HEK293 (cell line): ENCODE data around the gene CACNA2D3.

Experiments used
- BCL11A ChIP-seq: fragments of 450-650 bp; formaldehyde crosslinking; IDR thresholded peaks from 2 replicates; pipeline ENCODE4 v1.5.1; 2016; ENCODE audit warnings: low read depth, missing biosample characterization, missing genetic modification characterization
- HOXA7 ChIP-seq: sonication (generic); formaldehyde crosslinking; IDR thresholded peaks from 2 replicates; pipeline ENCODE4 v1.8.1; 2022; ENCODE audit warnings: missing genetic modification reagents, borderline replicate concordance
- SCRT1 ChIP-seq: fragments of 450-650 bp; formaldehyde crosslinking; IDR thresholded peaks from 2 replicates; pipeline ENCODE4 v1.5.1; 2016; ENCODE audit warnings: missing biosample characterization, missing genetic modification characterization, borderline replicate concordance
- YY1 ChIP-seq: fragments of 450-650 bp; formaldehyde crosslinking; IDR thresholded peaks from 2 replicates; pipeline ENCODE4 v1.5.1; 2018; ENCODE audit warnings: missing biosample characterization, missing genetic modification characterization
- ZBTB17 ChIP-seq: fragments of 450-650 bp; formaldehyde crosslinking; IDR thresholded peaks from 2 replicates; pipeline ENCODE4 v1.5.1; 2016; ENCODE audit warnings: missing biosample characterization, missing genetic modification characterization
- ZNF558 ChIP-seq: fragments of 450-650 bp; formaldehyde crosslinking; IDR thresholded peaks from 2 replicates; pipeline ENCODE4 v1.5.1; 2016; ENCODE audit warnings: missing biosample characterization, missing genetic modification characterization
- ZNF560 ChIP-seq: fragments of 450-650 bp; formaldehyde crosslinking; IDR thresholded peaks from 2 replicates; pipeline ENCODE4 v1.5.1; 2017; ENCODE audit warnings: missing biosample characterization, missing genetic modification characterization, borderline replicate concordance
- TF ChIP-seq, protein P1 (sequence below): fragments of 450-650 bp; formaldehyde crosslinking; IDR thresholded peaks from 2 replicates; pipeline ENCODE4 v1.5.1; 2016; ENCODE audit warnings: missing biosample characterization, missing genetic modification characterization
- TF ChIP-seq, protein P2 (sequence below): fragments of 450-650 bp; formaldehyde crosslinking; IDR thresholded peaks from 2 replicates; pipeline ENCODE4 v1.5.1; 2017; ENCODE audit warnings: missing biosample characterization, missing genetic modification characterization
- TF ChIP-seq, protein P3 (sequence below): fragments of 450-650 bp; formaldehyde crosslinking; IDR thresholded peaks from 2 replicates; pipeline ENCODE4 v1.5.1; 2016; ENCODE audit warnings: missing biosample characterization, missing genetic modification characterization
- TF ChIP-seq, protein P4 (sequence below): fragments of 450-650 bp; formaldehyde crosslinking; IDR thresholded peaks from 2 replicates; pipeline ENCODE4 v1.5.1; 2016; ENCODE audit warnings: missing biosample characterization, missing genetic modification characterization

DNA sequence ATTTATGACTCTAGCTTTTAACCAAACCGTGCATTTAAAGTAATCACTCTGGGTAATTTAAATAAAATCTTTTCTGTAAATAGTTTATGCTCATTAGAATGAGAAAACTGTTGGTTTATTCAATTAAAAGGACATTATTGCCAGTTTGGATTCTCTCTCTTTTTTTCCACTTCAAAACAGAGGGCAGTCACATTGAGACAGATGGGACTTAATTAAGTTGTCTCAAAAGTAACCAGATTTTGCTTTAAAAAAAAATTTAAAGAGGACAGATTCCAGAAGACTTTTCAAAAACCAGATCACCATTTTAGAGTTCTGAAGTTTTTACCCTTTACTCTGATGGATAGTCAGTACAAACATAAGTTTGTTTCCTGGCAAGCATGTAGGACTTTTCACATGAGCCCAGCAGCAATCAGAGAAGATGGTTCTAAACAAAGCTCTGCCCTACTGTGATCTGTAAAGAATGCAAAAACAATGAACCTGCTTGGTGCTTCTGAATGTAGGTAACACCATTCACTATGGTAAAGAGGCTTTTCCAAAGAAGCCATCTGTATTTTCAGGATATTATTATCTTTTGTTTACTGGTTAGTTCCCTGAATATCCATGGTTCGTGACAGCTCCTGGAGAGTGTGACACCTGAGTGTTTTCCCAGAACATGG is 669.3 kb downstream of the CACNA2D3 start:
- TF ChIP-seq, protein P1, sequence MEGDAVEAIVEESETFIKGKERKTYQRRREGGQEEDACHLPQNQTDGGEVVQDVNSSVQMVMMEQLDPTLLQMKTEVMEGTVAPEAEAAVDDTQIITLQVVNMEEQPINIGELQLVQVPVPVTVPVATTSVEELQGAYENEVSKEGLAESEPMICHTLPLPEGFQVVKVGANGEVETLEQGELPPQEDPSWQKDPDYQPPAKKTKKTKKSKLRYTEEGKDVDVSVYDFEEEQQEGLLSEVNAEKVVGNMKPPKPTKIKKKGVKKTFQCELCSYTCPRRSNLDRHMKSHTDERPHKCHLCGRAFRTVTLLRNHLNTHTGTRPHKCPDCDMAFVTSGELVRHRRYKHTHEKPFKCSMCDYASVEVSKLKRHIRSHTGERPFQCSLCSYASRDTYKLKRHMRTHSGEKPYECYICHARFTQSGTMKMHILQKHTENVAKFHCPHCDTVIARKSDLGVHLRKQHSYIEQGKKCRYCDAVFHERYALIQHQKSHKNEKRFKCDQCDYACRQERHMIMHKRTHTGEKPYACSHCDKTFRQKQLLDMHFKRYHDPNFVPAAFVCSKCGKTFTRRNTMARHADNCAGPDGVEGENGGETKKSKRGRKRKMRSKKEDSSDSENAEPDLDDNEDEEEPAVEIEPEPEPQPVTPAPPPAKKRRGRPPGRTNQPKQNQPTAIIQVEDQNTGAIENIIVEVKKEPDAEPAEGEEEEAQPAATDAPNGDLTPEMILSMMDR (tag by site-specific recombination): no peak
- TF ChIP-seq ZBTB17 (tag by site-specific recombination): no peak
- no peak for TF ChIP-seq ZNF558 (tag by site-specific recombination)
- TF ChIP-seq HOXA7: no peak
- no peak for TF ChIP-seq SCRT1 (tag by site-specific recombination)
- TF ChIP-seq, protein P2, sequence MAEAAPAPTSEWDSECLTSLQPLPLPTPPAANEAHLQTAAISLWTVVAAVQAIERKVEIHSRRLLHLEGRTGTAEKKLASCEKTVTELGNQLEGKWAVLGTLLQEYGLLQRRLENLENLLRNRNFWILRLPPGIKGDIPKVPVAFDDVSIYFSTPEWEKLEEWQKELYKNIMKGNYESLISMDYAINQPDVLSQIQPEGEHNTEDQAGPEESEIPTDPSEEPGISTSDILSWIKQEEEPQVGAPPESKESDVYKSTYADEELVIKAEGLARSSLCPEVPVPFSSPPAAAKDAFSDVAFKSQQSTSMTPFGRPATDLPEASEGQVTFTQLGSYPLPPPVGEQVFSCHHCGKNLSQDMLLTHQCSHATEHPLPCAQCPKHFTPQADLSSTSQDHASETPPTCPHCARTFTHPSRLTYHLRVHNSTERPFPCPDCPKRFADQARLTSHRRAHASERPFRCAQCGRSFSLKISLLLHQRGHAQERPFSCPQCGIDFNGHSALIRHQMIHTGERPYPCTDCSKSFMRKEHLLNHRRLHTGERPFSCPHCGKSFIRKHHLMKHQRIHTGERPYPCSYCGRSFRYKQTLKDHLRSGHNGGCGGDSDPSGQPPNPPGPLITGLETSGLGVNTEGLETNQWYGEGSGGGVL: no peak
- TF ChIP-seq, protein P3, sequence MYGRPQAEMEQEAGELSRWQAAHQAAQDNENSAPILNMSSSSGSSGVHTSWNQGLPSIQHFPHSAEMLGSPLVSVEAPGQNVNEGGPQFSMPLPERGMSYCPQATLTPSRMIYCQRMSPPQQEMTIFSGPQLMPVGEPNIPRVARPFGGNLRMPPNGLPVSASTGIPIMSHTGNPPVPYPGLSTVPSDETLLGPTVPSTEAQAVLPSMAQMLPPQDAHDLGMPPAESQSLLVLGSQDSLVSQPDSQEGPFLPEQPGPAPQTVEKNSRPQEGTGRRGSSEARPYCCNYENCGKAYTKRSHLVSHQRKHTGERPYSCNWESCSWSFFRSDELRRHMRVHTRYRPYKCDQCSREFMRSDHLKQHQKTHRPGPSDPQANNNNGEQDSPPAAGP (tag by site-specific recombination): no peak
- no peak for TF ChIP-seq BCL11A
- TF ChIP-seq ZNF560 (tag by site-specific recombination): no peak
- TF ChIP-seq YY1: no peak
- TF ChIP-seq, protein P4, sequence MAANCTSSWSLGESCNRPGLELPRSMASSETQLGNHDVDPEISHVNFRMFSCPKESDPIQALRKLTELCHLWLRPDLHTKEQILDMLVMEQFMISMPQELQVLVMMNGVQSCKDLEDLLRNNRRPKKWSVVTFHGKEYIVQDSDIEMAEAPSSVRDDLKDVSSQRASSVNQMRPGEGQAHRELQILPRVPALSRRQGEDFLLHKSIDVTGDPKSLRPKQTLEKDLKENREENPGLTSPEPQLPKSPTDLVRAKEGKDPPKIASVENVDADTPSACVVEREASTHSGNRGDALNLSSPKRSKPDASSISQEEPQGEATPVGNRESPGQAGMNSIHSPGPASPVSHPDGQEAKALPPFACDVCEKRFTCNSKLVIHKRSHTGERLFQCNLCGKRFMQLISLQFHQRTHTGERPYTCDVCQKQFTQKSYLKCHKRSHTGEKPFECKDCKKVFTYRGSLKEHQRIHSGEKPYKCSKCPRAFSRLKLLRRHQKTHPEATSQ: no peak
